ENCODE data around the gene PTMA.
"Not testable (repeated sequence)": the region's sequence is repeated elsewhere in the genome, so short reads cannot be mapped to it uniquely, and the experiment has no call there.

PTMA gene

GRCh38 chr2:231717281-231718171 lies 9.2 kb downstream of the PTMA start:
- DNase-seq, result peak in 1 of 6 experiments; percentile 5

- DNase-seq, result no peak
These were observed 10.5 kb downstream of the PTMA start for GRCh38 chr2:231718799-231719198.

GRCh38 chr2:231720292-231720986 lies 12.1 kb downstream of the PTMA start:
- no peak for DNase-seq

- no peak for DNase-seq
These were observed 13.0 kb downstream of the PTMA start for GRCh38 chr2:231720987-231721966.

- no peak for DNase-seq
These were observed 14.5 kb downstream of the PTMA start for GRCh38 chr2:231722721-231723307.

GRCh38 chr2:231725476-231725875 lies 17.2 kb downstream of the PTMA start:
- DNase-seq, result no peak

GRCh38 chr2:231726276-231726675 lies 18.0 kb downstream of the PTMA start:
- DNase-seq, result no peak

GRCh38 chr2:231727621-231728020 lies 19.3 kb downstream of the PTMA start:
- no peak for DNase-seq

GRCh38 chr2:231732604-231733003 lies 24.3 kb downstream of the PTMA start:
- no peak for DNase-seq

GRCh38 chr2:231737761-231738160 lies 29.4 kb downstream of the PTMA start:
- DNase-seq, result no peak

- DNase-seq, result no peak
These were observed 35.2 kb downstream of the PTMA start for GRCh38 chr2:231743376-231744116.

GRCh38 chr2:231745303-231746038 lies 37.1 kb downstream of the PTMA start:
- DNase-seq, result no peak

- DNase-seq, result not testable (repeated sequence)
These were observed 40.0 kb downstream of the PTMA start for GRCh38 chr2:231748153-231748896.

GRCh38 chr2:231749016-231749415 lies 40.7 kb downstream of the PTMA start:
- DNase-seq, result not testable (repeated sequence)

GRCh38 chr2:231751042-231751815 lies 42.9 kb downstream of the PTMA start:
- no peak for DNase-seq

GRCh38 chr2:231752061-231752460 lies 43.7 kb downstream of the PTMA start:
- no peak for DNase-seq

- no peak for DNase-seq
These were observed 53.4 kb downstream of the PTMA start for GRCh38 chr2:231761735-231762134.

Data from stimulated activated naive CD4-positive, alpha-beta T cell (primary cell).